Activated CD4-positive, CD25-positive, alpha-beta regulatory T cell (primary cell): ENCODE data around the gene IL18BP.

Source experiments
- DNase-seq, 4 experiments: peaks; one replicate each; lab custom pipeline; 2025; lab: John Stamatoyannopoulos, UW

IL18BP gene

DNA sequence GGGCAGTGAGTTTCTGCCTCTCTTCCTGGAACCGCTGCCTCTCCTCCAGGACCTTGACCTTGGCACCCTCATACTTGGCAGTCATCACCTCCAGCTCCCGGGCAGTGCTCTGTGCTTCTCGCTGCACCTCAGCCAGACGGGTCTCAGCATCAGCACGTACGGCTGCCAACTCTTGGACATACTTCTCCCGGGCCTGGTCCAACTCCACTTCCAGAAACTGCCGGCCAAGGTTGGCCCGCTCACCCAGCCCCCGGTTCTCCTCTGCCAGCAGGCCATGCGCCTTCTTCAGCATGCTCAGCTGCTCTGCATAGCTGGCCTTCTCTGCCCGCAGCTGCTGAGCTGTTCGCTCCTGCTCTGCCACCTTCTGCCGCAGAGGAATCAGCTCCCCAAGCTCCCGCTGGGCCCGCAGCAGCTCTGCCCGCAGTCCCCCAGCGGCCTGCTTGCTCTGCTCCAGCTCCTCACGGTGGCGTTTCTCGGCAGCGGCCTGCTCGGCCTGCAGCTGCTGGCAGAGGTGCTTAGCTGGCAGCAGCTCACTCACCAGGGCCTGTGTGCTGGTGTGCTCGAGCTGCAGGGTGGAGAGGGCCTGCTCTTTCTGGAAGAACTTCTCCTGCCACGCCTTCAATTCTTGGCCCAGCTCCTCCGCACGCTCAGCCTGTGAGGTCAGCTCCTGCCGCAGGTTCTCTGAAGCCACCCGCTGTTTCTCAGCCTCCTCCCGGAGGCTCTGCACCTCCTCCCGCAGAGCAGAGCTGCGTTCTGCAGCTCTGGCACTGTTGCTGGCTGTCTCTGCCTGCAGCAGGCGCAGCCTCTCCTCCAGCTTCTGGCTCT is 14.4 kb downstream of the IL18BP start:
- DNase-seq, result no peak

DNA sequence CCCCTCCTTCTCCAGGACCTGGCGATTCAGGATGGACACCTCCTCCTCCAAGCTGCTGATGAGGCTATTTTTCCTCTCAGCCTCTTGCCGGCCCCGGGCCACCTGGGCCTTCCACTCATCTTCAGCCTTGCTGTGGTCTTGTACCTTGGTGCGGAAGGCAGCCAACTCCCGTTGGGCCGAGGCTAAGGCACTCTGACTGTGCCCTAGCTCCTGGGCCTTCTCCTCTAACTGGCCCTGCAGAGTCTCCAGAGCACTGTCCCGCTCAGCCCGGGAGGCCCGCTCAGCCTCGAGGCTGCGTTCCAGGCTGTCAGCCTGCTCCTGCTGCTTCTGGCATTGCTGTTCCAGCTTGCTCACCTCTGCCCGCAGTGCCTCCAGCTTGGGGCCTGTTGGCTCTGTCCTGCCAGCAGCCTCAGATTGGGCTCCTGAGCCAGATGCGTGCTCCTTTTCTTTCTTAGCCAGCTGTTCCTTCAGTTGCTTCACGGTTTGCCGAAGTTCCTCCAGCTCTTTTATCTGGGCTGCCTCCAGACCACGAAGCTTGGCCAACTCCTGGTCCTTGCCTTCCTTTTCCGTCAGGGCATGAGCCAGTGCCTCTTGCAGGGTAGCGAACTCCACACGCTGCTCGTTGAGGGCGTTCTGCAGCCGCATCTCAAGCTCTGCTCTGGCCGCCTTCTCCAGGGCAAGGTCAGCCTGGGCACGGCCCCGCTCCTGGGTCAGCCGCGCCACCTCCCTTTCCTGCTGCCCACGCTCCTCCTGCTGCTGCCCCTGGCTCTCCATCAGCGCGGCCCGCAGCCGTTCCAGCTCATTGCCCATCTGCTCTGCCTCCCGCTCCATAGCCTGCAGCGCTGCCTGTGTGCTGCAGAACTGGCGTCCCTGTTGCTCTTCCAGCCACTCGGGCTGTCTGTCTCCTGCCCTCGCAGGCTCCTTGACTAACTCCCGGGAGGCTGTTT is 15.3 kb downstream of the IL18BP start:
- DNase-seq, result no peak

DNA sequence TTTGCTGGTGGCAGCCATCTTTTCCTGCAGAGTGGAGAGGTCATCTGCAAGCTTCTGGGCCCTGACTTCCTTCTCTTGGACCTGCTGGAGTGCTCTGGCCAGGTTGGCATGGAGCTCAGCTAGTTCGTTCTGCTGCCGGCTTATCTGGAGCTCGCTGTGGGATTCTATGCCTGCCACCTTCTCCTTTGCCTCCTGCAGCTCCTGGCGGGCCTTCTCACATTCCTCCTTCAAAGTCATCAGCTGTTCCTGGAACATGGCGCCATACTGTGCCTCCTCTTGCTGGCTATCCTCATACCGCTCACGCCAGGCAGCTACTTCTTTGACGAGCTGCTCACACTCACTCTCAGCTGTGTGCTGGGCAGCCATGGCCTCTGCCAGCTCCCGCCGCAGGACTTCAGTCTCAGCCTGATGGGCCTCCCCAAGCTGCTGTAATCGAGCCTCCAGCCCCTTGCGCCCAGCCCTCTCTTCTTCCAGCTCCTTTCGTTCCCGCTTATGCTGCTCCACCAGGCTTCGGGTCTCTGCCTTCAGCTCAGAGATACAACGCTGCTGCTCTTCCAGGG is 16.1 kb downstream of the IL18BP start:
- DNase-seq, result no peak

DNA sequence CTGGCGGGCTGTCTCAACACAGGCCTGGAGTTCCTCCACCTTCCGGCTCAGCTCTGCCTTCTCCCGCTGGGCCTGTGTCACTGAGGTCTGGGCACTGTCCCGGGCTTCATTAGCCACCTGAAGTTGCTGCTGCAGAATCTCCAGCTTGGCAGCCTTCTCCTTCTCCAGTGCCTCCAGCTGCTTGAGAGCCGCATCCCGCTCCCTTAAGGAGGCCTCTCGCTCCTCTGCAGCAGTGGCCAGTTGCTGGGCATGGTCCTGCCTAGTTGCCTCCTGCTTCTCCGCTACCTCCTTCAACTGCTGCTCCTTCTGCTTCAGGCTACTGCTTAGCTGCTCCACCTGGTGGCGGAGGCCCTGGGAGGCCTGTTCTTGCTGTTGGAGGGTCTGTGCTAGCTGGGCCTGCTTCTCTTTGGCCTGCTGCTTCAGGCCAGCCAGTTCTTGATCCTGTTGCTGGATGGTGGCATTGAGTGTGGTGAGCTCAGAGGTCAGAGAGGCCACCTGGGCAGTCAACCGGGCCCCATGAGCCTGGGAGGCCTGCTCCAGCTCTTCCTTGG is 16.9 kb downstream of the IL18BP start:
- DNase-seq, result no peak

DNA sequence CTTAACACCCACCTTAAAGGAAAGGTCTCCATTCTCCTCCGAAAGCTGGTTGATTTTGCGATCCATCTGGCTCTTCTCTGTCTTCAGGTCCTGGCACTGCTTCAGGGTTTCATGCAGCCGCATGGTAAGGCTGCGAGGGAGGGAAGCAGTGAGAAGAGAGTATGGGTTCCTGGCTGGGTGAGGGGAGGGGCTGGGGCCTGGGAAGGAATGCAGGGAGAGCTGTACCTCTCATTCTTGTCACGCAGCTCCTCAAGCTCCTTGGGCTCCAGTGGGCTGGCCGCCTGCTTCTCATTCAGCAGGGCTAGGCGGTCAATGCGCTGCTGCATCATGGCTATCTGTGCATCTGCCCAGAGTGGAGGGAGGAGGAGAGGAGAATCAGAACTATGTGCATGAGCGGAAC is 19.5 kb downstream of the IL18BP start:
- DNase-seq, result no peak

DNA sequence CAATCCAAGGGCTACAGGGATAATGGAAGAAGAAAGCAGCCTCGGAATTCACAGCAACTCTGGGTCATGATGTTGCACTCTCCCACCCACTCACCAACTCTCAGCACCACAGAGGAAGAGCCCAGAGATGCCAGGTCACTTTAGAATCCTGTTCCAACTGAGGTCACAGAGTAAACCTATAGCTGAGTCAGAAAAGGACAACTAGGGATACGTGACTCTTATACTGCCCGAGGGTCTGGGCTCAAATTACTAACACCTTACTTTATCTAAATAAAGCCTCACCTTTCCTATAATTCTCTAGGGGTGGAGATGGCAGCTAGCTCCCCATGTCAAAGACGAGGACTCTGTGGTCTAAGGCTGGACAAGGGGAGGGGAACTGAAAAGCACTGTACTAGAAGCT is 24.6 kb downstream of the IL18BP start:
- no peak for DNase-seq

DNA sequence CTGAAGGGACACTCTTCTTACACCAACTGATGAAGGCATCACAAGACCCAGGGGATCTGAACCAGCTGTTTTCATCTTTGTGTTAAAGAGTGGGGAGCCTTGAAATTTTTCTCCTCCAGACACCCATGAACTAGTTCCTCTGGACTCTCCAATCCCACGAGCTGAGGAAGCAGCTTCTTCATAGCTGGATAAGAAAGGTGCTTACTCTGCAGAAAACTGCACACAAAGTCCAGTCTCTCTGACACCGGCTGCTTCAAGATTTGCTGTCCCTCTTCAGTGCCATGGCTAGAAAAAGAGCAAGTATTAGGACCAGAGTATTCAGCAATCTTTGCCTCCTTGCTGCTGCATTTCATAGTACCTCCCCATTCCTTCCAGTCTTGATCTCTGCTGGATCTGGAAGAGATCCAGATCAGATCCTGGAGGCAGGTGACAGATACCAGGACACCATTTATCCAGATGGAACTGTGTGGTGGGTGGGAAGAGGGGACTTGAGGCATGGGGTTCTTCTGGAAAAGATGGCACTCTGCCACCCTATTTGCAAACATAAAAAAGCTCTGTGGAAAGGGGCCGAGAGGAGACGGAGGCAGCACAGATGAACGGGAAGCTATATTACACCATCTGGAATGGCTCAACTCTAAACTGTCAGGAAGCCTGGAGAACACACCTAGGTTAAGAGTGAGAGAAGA is 25.5 kb downstream of the IL18BP start:
- DNase-seq, result no peak

DNA sequence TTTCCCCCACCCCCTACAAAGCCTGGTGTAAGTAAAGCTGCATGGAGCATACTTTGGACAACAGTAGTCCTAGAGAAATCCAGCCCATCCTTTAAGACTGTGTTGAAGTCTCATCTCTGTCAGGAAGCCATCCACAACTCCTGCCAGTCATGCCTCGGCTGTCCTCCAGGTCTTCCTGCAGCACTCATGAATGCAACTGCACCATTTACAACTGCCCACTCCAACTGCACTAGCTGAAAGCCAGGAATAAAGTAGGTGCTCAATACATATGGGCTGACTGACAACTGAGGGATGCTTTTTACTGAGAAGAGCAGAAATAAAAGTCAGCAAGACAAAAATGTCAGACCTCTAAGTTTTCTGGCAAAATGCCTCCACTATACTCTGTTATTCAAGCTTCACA is 27.4 kb downstream of the IL18BP start:
- DNase-seq, result no peak

DNA sequence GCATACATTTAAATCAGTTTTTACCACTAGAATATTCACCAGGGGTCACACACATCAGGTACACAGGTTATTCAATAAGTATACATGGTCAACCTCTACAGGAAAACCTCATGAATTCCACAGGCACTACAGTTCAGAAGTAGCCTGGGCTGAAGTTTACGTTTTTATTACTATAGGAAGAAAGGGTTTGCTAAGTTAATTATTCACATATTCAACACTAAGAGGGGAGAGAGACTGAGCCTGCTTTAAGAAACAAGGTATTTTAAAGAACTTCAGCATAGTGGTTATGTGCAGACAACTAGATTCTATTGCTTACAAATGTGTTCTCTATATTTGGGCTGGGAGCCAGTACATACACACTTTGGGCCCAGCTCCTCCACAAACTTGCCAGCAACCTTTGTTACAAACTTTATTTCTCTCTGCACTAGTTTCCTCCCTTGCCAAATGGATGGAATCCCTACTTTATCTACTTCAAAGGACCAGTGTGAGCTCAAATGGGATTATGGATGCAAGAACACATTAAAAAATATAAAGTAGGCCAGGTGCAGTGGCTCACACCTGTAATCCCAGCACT is 31.9 kb downstream of the IL18BP start:
- DNase-seq, result no peak

DNA sequence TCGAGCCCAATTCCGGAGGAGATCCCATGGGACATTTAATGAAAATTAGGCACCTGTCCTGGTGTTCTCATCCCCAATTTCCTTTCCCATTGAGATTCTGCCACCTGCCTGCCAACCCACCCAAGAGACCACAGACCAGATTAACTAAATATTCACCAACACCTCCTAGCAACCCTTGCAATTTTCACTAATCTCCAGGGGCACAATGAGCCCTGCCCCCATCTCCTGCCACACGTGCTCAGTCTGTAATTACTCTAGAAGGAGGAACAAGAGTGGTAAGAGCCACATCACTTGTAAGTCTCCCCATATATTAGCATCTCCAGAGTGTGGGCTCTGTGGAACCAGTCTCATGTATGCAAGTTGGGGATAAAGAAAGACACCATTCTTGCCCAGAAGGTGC is 38.0 kb downstream of the IL18BP start:
- no peak for DNase-seq

DNA sequence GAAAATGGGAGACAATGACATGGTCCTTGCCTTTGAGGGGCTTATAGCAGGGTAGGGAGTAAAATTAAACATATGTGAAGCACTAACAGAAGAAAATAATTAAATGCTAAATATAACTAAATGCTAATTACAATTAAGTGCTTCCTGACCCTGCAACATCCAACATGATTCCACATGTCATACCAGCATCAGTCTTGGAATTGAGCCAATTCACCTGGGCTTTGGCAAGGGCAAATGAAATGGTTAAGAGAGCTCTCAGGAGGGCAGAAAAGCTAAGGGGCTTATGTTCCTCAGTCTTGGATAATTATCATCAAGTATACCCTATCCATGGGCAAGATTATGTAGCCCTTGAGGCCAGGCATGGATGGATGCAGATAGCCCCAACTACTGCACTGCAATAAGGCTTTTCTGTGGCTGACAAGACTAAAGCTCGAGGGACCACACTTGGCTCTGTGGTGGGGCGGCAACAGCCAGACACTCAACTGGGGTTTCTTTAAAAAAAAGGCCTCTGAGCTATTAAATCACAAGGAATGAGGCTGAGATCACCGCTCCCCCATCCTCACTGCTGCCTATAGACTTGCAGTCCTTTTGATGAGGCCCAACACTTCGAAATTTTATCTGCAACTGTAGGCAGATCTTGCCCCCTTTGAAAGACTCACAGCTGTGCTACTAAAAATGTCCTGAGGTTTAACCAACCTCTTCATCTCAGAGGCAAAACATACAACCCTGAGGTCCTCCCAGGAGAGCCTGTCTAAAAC is 39.0 kb downstream of the IL18BP start:
- DNase-seq, result no peak

DNA sequence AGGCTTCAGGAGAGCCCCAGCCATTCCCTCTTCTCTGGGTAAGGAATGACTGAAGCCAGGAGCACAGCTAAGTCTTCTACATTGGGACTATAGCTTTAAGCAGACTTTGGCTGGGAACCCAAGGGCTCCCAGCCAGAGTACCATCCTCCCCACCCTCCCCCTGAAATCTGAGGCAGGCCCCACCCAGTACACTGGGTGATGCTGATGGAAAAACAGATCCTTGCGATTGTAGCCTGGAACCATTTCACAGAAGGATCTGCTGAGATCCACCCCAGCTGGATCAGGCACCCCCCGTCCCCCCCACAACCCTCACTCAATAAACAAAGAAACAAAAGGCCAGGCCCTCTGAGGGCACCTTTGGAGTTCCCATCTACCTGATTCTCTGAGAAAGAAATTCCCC is 39.8 kb downstream of the IL18BP start:
- no peak for DNase-seq

DNA sequence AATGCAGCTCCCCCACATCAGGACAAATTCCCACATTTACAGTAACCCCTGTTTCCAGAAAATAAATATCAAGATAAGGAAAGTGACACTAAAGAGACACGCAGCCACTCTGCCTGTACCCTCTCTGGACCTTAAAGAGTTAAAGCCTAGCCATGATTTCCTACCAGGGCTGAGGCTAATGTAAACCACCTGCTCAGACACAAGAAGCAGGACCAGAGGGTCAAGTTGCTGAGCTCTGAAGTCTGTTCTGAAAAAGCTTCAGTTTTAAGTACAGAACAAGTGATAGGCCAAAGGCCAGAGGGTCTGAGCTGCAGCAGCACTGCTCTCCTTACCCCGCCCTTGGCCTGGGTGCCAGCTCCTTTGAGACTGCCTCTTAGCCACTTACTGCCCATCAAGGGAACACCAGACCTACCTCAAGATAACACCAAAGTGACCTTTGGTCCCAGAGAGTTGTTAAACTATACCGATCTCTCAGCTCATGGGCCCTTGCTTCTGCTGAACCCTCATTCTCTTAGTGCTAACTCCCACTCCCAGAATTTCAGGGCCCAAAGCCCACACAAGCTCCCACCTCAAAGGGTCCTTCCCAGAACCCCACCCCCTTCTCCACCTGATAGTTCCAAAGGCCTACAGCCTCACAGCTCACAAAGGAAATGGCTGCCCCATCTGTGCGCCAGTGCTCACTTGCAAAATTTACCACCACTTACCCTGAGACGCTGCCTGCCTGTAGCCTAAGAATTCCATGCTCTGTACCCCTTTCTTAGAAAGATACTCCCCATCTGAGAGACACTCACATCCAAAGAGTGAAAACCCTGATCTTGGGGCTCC is 40.5 kb downstream of the IL18BP start:
- DNase-seq, result no peak

DNA sequence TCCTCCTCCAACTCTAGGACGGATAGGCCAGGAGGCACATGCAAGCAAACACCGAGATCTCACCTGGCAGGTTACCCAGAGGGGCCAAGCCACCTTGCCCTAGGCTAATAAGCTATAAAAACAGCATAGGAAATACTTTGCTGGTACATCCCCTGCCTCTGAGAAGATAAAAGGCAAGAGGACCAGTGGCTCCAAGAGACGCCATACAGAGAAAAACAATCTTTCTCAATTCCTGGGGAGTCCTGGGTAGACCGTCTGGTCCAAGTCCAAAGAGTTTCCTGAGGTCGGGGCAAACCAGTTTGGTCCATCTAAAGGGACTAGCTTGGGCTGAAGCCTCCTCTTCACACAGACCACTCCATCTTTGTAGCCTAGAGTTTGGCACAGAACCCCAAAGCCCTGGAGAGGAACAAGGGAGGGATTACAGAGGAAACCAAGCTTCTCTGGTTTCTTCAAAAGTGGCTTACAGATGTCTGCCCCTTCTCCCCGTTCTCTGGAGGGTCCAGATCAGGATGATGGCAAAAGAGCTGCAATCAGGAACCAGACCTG is 41.2 kb downstream of the IL18BP start:
- DNase-seq, result no peak

DNA sequence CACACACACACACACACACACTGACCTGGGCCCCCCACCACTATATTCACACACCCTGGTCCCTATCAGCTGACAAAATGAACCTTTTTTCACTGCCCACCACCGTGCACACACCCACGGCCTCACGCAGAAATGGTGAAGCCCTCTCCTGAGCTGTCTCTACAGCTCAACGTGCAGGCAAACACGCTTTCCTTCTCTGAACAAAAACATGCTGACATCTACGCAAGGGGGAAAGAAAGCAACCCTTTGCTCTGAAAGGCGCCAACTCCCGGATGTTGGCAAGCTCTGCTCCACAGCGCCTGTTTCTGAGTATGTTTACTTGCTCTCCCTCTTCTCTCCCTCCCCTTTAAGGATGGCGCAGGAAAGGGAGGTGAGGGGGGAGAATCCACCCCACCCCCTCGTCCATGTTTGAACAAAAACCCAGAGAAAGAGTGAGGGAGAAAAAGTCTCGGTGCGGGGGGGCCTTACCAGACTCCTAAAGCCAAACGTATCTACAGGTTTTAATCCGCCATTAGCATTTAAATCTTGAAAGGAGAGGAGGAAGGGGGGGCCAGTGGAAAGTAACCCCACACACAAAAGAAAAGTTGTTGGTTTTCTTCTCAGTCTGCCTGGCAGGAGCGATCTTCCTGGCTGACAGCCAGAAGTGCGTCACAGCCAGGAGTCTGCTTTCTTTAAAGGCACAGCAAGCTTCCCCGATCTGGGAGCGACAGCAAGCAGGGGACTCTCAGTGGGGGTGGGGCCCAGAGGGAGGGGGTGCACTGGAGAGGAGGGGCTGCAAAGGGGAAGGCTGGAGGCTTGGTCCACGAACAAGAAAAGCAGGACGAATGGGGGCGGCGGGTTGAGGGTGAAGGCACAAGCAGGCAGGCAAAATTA is 42.0 kb downstream of the IL18BP start:
- DNase-seq, result peak in 3 of 4 experiments; percentile 43 to 57 (median 52)

DNA sequence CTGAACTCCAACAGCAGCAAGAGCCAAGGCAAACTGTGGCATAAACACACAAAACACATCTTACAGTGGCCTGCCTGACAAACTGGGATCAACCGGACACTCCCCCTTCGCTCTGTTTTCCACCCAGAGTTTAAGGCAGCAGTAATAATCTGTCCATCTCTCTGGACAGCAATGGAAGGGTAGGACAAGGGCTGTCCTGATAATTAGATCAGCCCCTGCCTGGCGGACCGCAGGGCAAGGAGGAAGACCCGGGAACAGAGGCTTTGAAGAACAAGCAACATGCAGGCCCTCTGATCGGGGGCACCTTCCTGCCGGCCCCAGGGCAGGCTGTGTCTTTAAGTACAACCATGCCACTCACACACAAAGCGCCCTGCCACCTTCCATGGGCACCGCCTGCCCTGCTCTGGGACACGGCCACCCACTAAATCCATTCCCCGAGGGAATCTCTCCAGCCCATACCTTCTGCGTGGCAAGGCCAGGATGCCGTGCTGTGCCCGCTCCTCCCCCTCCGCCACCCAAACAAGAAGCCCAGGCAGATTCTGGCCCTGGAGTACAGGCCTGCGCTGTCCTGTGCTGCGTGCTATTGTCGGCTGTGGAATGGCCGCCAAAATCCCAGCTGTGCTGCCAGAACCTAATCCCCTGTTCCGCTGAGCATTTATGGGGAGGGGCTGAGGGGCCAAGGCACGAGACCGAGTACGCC is 42.8 kb downstream of the IL18BP start:
- peak in 3 of 4 experiments; percentile 10 to 53 (median 31) for DNase-seq

DNA sequence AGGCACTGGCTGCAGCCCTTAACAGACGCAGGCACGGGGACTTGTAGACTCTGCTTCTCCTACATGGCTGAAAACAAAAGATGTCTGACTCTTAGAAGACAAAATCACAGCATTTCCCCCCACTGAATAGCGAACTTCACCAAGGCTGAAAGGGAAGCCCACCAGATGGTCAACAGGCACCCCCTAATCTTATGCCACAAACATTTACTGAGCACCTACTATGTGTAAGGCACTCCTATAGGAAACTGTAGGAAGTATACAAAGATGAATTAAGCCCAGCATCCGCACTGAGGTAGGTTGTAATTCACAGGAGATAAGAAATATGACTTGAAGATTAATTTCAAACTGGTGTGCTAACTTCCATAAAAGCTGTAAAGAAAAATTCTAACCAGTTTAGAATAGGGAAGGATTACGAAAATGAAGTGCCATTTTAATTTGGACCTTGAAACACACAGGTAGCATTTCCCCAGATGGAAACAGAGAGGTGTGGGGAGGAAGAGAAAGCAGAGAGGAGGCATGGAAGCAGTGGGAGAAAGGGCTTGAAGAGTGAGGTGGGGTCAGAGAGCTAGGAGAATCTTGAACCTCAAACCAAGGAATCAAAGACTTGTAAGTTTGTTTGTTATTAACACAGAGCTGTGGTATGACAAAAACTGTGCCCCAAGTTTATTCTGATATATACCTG is 43.5 kb downstream of the IL18BP start:
- no peak for DNase-seq
